HL-60 (cell line): ENCODE data around the gene NAP1L4.

Experiments
- GABPA ChIP-seq: IDR thresholded peaks from 2 replicates; pipeline ENCODE4 v1.6.1; 2012; ENCODE audit warnings: low read depth
- POLR2AphosphoS5 ChIP-seq: IDR thresholded peaks from 2 replicates; pipeline ENCODE4 v1.6.1; 2012; ENCODE audit warnings: low read depth
- SPI1 ChIP-seq: IDR thresholded peaks from 2 replicates; pipeline ENCODE4 v1.6.1; 2012; ENCODE audit warnings: low read depth, mild to moderate bottlenecking, borderline replicate concordance
- TF ChIP-seq, protein P1 (sequence below): IDR thresholded peaks from one replicate; pipeline ENCODE4 v1.5.1; 2011; ENCODE audit warnings: low read length, control low read depth, inconsistent platforms; ENCODE audit not compliant: insufficient read depth
- TF ChIP-seq, protein P2 (sequence below): IDR thresholded peaks from 2 replicates; pipeline ENCODE4 v1.6.1; 2012; ENCODE audit warnings: low read depth; ENCODE audit not compliant: insufficient replicate concordance

GRCh38 chr11:2999464-2999998, 7.4 kb upstream of the NAP1L4 start:
- TF ChIP-seq, protein P1, sequence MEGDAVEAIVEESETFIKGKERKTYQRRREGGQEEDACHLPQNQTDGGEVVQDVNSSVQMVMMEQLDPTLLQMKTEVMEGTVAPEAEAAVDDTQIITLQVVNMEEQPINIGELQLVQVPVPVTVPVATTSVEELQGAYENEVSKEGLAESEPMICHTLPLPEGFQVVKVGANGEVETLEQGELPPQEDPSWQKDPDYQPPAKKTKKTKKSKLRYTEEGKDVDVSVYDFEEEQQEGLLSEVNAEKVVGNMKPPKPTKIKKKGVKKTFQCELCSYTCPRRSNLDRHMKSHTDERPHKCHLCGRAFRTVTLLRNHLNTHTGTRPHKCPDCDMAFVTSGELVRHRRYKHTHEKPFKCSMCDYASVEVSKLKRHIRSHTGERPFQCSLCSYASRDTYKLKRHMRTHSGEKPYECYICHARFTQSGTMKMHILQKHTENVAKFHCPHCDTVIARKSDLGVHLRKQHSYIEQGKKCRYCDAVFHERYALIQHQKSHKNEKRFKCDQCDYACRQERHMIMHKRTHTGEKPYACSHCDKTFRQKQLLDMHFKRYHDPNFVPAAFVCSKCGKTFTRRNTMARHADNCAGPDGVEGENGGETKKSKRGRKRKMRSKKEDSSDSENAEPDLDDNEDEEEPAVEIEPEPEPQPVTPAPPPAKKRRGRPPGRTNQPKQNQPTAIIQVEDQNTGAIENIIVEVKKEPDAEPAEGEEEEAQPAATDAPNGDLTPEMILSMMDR = no peak
- TF ChIP-seq GABPA = no peak
- no peak for TF ChIP-seq POLR2AphosphoS5
- TF ChIP-seq, protein P2, sequence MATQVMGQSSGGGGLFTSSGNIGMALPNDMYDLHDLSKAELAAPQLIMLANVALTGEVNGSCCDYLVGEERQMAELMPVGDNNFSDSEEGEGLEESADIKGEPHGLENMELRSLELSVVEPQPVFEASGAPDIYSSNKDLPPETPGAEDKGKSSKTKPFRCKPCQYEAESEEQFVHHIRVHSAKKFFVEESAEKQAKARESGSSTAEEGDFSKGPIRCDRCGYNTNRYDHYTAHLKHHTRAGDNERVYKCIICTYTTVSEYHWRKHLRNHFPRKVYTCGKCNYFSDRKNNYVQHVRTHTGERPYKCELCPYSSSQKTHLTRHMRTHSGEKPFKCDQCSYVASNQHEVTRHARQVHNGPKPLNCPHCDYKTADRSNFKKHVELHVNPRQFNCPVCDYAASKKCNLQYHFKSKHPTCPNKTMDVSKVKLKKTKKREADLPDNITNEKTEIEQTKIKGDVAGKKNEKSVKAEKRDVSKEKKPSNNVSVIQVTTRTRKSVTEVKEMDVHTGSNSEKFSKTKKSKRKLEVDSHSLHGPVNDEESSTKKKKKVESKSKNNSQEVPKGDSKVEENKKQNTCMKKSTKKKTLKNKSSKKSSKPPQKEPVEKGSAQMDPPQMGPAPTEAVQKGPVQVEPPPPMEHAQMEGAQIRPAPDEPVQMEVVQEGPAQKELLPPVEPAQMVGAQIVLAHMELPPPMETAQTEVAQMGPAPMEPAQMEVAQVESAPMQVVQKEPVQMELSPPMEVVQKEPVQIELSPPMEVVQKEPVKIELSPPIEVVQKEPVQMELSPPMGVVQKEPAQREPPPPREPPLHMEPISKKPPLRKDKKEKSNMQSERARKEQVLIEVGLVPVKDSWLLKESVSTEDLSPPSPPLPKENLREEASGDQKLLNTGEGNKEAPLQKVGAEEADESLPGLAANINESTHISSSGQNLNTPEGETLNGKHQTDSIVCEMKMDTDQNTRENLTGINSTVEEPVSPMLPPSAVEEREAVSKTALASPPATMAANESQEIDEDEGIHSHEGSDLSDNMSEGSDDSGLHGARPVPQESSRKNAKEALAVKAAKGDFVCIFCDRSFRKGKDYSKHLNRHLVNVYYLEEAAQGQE = no peak
- no peak for TF ChIP-seq SPI1
